ENCODE results near the gene DNAH14.

The DNAH14 gene

DNA sequence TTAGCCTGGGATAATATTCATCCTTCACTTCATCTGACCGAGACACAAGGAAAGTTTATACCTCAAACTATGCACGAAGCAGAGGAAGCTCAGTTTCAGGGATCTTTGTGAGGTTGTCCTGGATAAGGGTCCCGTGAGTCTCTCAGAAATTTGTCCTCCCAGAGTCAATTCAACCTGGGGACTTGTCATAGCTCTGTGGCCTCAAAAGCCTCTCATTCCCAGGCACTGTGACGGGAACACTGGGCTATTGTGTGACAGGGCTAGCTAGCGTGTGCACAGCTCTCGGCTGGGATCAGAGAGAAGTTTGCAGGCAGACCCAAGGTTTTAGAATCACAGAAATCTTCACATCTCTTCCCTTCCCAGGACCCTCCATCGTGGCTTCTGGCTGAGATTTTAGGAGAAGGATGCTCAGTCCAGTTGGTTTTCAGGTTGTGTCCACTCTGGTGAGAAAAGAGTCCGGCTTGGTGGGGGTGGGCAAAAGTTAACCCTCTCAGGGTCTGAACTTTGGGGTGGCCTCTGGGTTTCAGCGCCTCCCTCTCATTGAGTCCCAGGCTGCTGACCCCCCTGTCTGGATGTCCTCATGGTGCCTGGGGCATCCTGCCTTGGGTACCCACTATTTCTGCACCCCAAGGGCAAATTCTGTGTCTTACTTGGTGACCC is 518.8 kb downstream of the DNAH14 start:
- H3K27me3 ChIP-seq (ENCODE audit: insufficient read depth, low read depth, severe bottlenecking): no peaks in the 10 kb centered on the region
- H3K4me3 ChIP-seq (ENCODE audit: low read depth, low read length): no peak overlapping the region
- H3K27ac ChIP-seq: no peak overlapping the region
- H3K36me3 ChIP-seq: no peaks in the 10 kb centered on the region
- DNase-seq: no peak
- TF ChIP-seq, protein P1, sequence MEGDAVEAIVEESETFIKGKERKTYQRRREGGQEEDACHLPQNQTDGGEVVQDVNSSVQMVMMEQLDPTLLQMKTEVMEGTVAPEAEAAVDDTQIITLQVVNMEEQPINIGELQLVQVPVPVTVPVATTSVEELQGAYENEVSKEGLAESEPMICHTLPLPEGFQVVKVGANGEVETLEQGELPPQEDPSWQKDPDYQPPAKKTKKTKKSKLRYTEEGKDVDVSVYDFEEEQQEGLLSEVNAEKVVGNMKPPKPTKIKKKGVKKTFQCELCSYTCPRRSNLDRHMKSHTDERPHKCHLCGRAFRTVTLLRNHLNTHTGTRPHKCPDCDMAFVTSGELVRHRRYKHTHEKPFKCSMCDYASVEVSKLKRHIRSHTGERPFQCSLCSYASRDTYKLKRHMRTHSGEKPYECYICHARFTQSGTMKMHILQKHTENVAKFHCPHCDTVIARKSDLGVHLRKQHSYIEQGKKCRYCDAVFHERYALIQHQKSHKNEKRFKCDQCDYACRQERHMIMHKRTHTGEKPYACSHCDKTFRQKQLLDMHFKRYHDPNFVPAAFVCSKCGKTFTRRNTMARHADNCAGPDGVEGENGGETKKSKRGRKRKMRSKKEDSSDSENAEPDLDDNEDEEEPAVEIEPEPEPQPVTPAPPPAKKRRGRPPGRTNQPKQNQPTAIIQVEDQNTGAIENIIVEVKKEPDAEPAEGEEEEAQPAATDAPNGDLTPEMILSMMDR (IDR thresholded peaks at IDR 0.05; ENCODE audit: low read depth, low read length): no peak
- H3K9me3 ChIP-seq (ENCODE audit: severe bottlenecking): no peaks in the 10 kb centered on the region
